NT2/D1 (cell line): Measurements from ENCODE around the gene C1QB.

ENCODE experiments used
- DNase-seq: peaks from one replicate; pipeline ENCODE4 v3.0.0-alpha.2; 2011; ENCODE audit warnings: low read depth, low spot score
- H3K27me3 ChIP-seq: 2 replicates; pipeline ENCODE4 v1.6.0; 2011; ENCODE audit warnings: mild to moderate bottlenecking; ENCODE audit not compliant: insufficient read length, insufficient read depth
- H3K36me3 ChIP-seq: 2 replicates; pipeline ENCODE4 v1.6.1; 2011; ENCODE audit warnings: mild to moderate bottlenecking, low read length, mixed read lengths; ENCODE audit not compliant: insufficient read depth, insufficient read length
- H3K4me1 ChIP-seq: 2 replicates; pipeline ENCODE4 v1.5.1; 2011; ENCODE audit not compliant: insufficient read depth, insufficient read length
- H3K4me3 ChIP-seq: 2 replicates; pipeline ENCODE4 v1.5.1; 2011; ENCODE audit warnings: low read depth; ENCODE audit not compliant: insufficient read length
- H3K9ac ChIP-seq: 2 replicates; pipeline ENCODE4 v1.6.0; 2011; ENCODE audit warnings: low read depth; ENCODE audit not compliant: insufficient read length
- H3K9me3 ChIP-seq: 2 replicates; pipeline ENCODE4 v1.5.1; 2011; ENCODE audit warnings: mild to moderate bottlenecking, low read length; ENCODE audit not compliant: insufficient read depth
- SUZ12 ChIP-seq: IDR thresholded peaks from 2 replicates; pipeline ENCODE4 v1.6.1; 2011; ENCODE audit not compliant: insufficient read length, insufficient read depth; ENCODE audit errors: extremely low read depth
- YY1 ChIP-seq: IDR thresholded peaks from 2 replicates; pipeline ENCODE4 v1.6.1; 2011; ENCODE audit not compliant: insufficient read length, insufficient read depth
- ZNF274 ChIP-seq: IDR thresholded peaks from 2 replicates; pipeline ENCODE4 v1.6.1; 2011; ENCODE audit warnings: mild to moderate bottlenecking, low read depth, low read length

The C1QB gene

DNA sequence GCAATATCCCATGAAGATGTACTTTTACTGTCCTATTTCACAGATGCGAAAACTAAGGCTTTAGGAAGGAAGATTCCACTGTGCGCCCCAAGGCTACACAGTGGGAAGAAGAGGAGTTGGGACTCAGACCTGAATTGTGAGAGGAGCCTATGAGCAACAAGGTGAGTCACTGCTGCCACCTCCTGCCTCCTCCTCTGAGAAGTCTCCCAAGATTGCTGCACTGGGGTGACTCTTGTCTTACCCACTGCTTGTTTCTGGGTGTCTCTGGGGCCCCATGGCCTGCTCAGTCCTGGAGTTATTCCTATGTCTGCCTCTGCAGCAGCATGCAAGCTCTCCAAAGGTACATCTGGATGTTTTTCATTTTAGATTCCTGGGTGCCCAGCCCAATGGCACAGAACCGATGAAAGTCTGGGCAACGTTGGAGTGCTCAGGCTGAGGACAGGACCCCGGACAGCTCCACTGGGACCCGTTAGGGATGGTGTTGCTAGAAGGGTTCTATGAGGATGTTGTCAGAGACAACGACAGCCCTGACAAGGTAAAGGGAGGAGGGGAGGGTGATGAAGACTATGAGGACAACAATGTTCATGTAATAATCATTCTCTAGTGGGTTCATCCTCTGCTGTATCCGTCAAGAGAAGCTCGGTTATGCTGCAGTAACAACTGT, 27.6 kb upstream of the C1QB start:
- Histone ChIP-seq H3K9me3 (no peaks in the 10 kb centered on the region), H3K36me3 (no peaks in the 10 kb centered on the region), H3K9ac (no peak overlapping the region), H3K27me3 (no peaks in the 10 kb centered on the region), H3K4me3 (no peak overlapping the region), H3K4me1 (peaks cover 5% of the 10 kb centered on the region)
- TF ChIP-seq SUZ12 (no peak), ZNF274 (no peak), YY1 (no peak)
- no peak for DNase-seq

GRCh38 chr1:22626237-22627157, 26.5 kb upstream of the C1QB start:
- peak overlapping the region; percentile 9 for H3K4me3 ChIP-seq
- no peak overlapping the region for H3K9ac ChIP-seq
- no peaks in the 10 kb centered on the region for H3K9me3 ChIP-seq
- TF ChIP-seq ZNF274 (no peak), SUZ12 (no peak), YY1 (no peak)
- no peaks in the 10 kb centered on the region for H3K36me3 ChIP-seq
- DNase-seq: no peak
- H3K4me1 ChIP-seq: peaks cover 5% of the 10 kb centered on the region
- H3K27me3 ChIP-seq: no peaks in the 10 kb centered on the region

- no peak for DNase-seq
- no peak overlapping the region for H3K4me3 ChIP-seq
- TF ChIP-seq YY1: no peak
- no peak for TF ChIP-seq SUZ12
- TF ChIP-seq ZNF274: no peak
- H3K36me3 ChIP-seq: no peaks in the 10 kb centered on the region
- no peak overlapping the region for H3K9ac ChIP-seq
- no peaks in the 10 kb centered on the region for H3K27me3 ChIP-seq
- no peaks in the 10 kb centered on the region for H3K9me3 ChIP-seq
- peaks cover 5% of the 10 kb centered on the region for H3K4me1 ChIP-seq
These were observed 25.7 kb upstream of the C1QB start for GRCh38 chr1:22627331-22627730.

DNA sequence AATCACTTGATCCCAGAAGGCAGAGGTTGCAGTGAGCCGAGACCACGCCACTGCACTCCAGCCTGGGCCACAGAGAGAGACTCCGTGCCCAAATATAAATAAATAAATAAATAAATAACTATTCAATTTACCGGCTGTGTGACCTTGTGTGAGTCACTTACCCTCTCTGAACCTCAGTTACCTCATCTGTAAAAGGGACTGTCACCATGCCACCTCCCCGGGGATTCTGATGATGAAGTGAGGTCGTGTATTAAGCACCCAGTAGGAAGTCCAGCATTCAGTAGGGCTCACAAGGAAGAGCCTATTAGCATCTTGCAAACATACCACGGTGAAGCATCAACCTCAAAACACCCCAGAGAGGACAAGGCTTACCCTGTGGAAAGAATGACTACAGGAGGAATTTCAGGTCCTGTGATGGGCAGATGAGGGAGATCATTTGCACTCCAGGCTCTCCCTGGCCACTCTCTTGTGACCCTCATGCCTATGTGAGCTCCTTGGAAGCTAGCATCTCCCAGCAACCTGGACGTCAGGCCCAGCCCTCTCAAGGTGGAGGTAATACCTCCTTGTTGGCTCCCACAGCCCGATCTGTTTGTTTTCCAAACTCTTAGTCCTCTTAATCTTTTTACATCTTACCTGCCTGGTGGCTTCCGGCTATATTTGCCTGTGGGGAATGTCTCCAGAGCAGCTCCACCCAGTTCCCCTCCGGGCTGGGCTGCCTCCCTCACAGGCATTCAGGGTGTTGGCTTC, 24.2 kb upstream of the C1QB start:
- Histone ChIP-seq H3K4me1 (peaks cover 5% of the 10 kb centered on the region), H3K9ac (no peak overlapping the region), H3K4me3 (no peak overlapping the region), H3K27me3 (no peaks in the 10 kb centered on the region), H3K36me3 (no peaks in the 10 kb centered on the region), H3K9me3 (no peaks in the 10 kb centered on the region)
- TF ChIP-seq YY1 (no peak), SUZ12 (no peak), ZNF274 (no peak)
- DNase-seq: peak; percentile 9

DNA sequence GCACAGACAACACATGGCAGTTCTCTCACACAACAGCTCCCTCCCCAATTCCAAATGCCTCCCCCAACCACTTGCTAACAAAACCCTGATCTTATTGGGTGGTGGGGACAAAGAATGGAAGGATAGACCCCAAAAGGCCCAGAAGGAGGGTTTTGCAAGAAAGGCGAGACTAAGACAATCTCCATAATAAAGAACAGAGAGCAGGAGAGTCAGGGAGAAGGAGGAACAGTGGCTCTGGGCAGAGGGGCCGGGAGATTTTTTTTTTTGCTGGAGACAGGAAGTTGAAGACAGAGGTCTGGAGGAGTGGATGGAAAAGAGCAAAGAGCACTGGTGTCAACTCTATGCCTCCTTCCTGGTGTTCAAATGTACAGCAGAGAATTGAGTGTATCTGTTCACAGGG, 23.1 kb upstream of the C1QB start:
- Histone ChIP-seq H3K36me3 (no peaks in the 10 kb centered on the region), H3K9me3 (peaks cover 7% of the 10 kb centered on the region; the same call in 1 of the 2 replicates), H3K4me3 (no peak overlapping the region), H3K4me1 (peaks cover 3% of the 10 kb centered on the region), H3K9ac (no peak overlapping the region), H3K27me3 (no peaks in the 10 kb centered on the region)
- peak; percentile 48 for DNase-seq
- TF ChIP-seq SUZ12: no peak
- TF ChIP-seq YY1: no peak
- TF ChIP-seq ZNF274: no peak

- no peaks in the 10 kb centered on the region for H3K27me3 ChIP-seq
- peaks cover under 1% of the 10 kb centered on the region for H3K4me1 ChIP-seq
- H3K36me3 ChIP-seq: no peaks in the 10 kb centered on the region
- DNase-seq: no peak
- H3K9ac ChIP-seq: no peak overlapping the region
- H3K9me3 ChIP-seq: peaks cover 12% of the 10 kb centered on the region; the same call in 1 of the 2 replicates
- H3K4me3 ChIP-seq: no peak overlapping the region
- TF ChIP-seq SUZ12: no peak
- no peak for TF ChIP-seq YY1
- no peak for TF ChIP-seq ZNF274
These were observed 19.2 kb upstream of the C1QB start for GRCh38 chr1:22633697-22634463.
